ENCODE results near the gene DEXI.
"Not testable (repeated sequence)": the region's sequence is repeated elsewhere in the genome, so short reads cannot be mapped to it uniquely, and the experiment has no call there.

The DEXI gene

GRCh38 chr16:10932959-10933710 lies 9.1 kb downstream of the DEXI start:
- Mint-ChIP-seq H3K27ac (peak overlapping the region; percentile 55), H3K27me3 (ENCODE audit: low read depth) (no peaks in the 10 kb centered on the region), H3K9me3 (no peaks in the 10 kb centered on the region), H3K4me1 (ENCODE audit: low read depth) (peaks cover 27% of the 10 kb centered on the region), H3K36me3 (ENCODE audit: low read depth) (peaks cover 33% of the 10 kb centered on the region), H3K4me3 (no peak overlapping the region)
- DNase-seq (ENCODE audit: low spot score): no peak

- Mint-ChIP-seq H3K27ac (no peak overlapping the region), H3K27me3 (ENCODE audit: low read depth) (no peaks in the 10 kb centered on the region), H3K4me1 (ENCODE audit: low read depth) (peaks cover 18% of the 10 kb centered on the region), H3K36me3 (ENCODE audit: low read depth) (peaks cover 31% of the 10 kb centered on the region), H3K4me3 (no peak overlapping the region), H3K9me3 (no peaks in the 10 kb centered on the region)
- DNase-seq (ENCODE audit: low spot score): no peak
Observed at GRCh38 chr16:10931977-10932632, 10.2 kb downstream of the DEXI start.

DNA sequence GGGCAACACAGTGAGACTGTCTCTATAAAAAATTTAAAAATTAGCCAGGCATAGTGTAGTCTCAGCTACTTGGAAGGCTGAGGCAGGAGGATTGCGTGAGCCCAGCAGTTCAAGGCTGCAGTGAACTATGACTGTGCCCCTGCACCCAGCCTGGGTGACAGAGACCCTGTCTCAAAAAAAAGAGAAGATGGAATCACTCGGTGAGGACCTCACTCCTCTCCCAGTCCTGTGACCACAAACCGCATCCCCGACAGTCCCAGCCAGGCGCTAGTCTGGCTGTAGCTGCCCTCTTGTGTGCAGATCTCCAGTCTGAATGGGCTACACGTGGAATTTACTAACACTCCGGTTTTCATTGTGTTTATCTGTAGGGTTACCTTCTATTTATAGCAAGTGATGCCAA lies 11.1 kb downstream of the DEXI start:
- Mint-ChIP-seq H3K27me3 (ENCODE audit: low read depth) (no peaks in the 10 kb centered on the region), H3K27ac (no peak overlapping the region), H3K9me3 (no peaks in the 10 kb centered on the region)

GRCh38 chr16:10930755-10931093 lies 11.5 kb downstream of the DEXI start:
- peaks cover 10% of the 10 kb centered on the region for H3K4me1 Mint-ChIP-seq (ENCODE audit: low read depth)
- H3K27me3 Mint-ChIP-seq (ENCODE audit: low read depth): no peaks in the 10 kb centered on the region
- no peak overlapping the region for H3K4me3 Mint-ChIP-seq
- H3K9me3 Mint-ChIP-seq: no peaks in the 10 kb centered on the region
- H3K36me3 Mint-ChIP-seq (ENCODE audit: low read depth): peaks cover 23% of the 10 kb centered on the region
- H3K27ac Mint-ChIP-seq: no peak overlapping the region
- no peak for DNase-seq (ENCODE audit: low spot score)

More for the DNA sequence above, 11.1 kb downstream of the DEXI start:
- no peak for DNase-seq (ENCODE audit: low spot score)
- H3K4me3 Mint-ChIP-seq: no peak overlapping the region
- H3K36me3 Mint-ChIP-seq (ENCODE audit: low read depth): peaks cover 27% of the 10 kb centered on the region
- H3K4me1 Mint-ChIP-seq (ENCODE audit: low read depth): peaks cover 10% of the 10 kb centered on the region

DNA sequence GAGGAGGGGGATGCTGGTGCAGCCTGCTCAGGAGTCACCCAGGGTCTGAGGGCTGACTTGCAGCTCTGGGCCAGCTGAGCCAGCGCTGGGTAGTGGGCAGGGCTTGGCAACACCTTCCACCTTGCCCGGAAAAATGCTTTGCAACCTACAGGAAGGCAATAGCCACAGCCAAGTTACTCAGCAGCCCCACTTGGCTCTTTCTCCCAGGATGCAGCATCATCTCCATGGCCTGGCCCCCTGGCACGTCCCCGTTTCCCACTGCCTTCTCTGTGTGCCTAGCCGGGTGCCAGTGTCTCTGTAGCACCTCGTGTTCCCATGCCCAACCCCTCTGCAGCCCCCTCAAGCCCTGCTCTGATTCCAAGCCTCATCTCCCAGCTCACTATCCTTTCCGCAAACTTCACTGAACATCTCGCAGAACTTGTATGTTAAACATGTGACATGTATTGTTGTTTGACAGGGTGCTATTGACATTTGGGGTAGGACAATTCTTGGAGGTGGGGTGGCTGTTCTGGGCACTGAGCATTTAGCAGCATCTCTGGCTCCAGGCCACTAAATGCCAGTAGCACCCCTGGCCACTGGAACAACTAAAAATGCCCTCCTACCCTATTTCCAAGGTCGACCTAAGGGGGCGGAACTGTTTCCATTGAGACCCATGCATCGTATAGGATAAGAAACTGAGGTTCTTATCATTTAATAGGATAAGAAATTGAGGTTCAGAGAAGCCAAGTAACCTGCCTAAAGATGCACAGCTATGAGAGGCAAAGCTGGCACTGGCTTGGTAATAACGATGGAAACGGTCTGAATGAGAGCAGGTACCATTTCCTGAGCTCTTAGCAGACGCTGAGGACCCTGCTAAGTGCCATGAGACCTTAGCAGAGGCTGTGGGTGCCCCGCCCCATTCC lies 12.2 kb downstream of the DEXI start:
- Mint-ChIP-seq H3K27me3 (ENCODE audit: low read depth) (no peaks in the 10 kb centered on the region), H3K36me3 (ENCODE audit: low read depth) (peaks cover 20% of the 10 kb centered on the region), H3K27ac (no peak overlapping the region), H3K9me3 (no peaks in the 10 kb centered on the region), H3K4me3 (no peak overlapping the region), H3K4me1 (ENCODE audit: low read depth) (peaks cover 7% of the 10 kb centered on the region)
- DNase-seq (ENCODE audit: low spot score): no peak

GRCh38 chr16:10929097-10929496 lies 13.2 kb downstream of the DEXI start:
- peaks cover 24% of the 10 kb centered on the region for H3K36me3 Mint-ChIP-seq (ENCODE audit: low read depth)
- not testable (repeated sequence) for H3K9me3 Mint-ChIP-seq

GRCh38 chr16:10927497-10928112 lies 14.7 kb downstream of the DEXI start:
- no peak overlapping the region for H3K4me3 Mint-ChIP-seq
- no peak overlapping the region for H3K27ac Mint-ChIP-seq
- no peaks in the 10 kb centered on the region for H3K27me3 Mint-ChIP-seq (ENCODE audit: low read depth)

More at GRCh38 chr16:10929097-10929496, 13.2 kb downstream of the DEXI start:
- H3K27ac Mint-ChIP-seq; H3K4me1 Mint-ChIP-seq (ENCODE audit: low read depth); H3K4me3 Mint-ChIP-seq; H3K27me3 Mint-ChIP-seq (ENCODE audit: low read depth); DNase-seq (ENCODE audit: low spot score): not testable (repeated sequence)

GRCh38 chr16:10926867-10927266 lies 15.4 kb downstream of the DEXI start:
- Mint-ChIP-seq H3K4me1 (ENCODE audit: low read depth) (peaks cover 1% of the 10 kb centered on the region), H3K9me3 (no peaks in the 10 kb centered on the region), H3K27me3 (ENCODE audit: low read depth) (no peaks in the 10 kb centered on the region), H3K36me3 (ENCODE audit: low read depth) (peaks cover 19% of the 10 kb centered on the region), H3K27ac (no peak overlapping the region), H3K4me3 (no peak overlapping the region)
- DNase-seq (ENCODE audit: low spot score): no peak

More at GRCh38 chr16:10927497-10928112, 14.7 kb downstream of the DEXI start:
- no peaks in the 10 kb centered on the region for H3K9me3 Mint-ChIP-seq
- H3K36me3 Mint-ChIP-seq (ENCODE audit: low read depth): peaks cover 19% of the 10 kb centered on the region
- H3K4me1 Mint-ChIP-seq (ENCODE audit: low read depth): peaks cover 1% of the 10 kb centered on the region
- DNase-seq (ENCODE audit: low spot score): no peak

GRCh38 chr16:10926094-10926493 lies 16.2 kb downstream of the DEXI start:
- Mint-ChIP-seq H3K4me1 (ENCODE audit: low read depth) (peaks cover 1% of the 10 kb centered on the region), H3K36me3 (ENCODE audit: low read depth) (peaks cover 16% of the 10 kb centered on the region), H3K9me3 (no peaks in the 10 kb centered on the region), H3K27me3 (ENCODE audit: low read depth) (no peaks in the 10 kb centered on the region), H3K4me3 (no peak overlapping the region), H3K27ac (no peak overlapping the region)
- DNase-seq (ENCODE audit: low spot score): no peak

GRCh38 chr16:10925285-10925684 lies 17.0 kb downstream of the DEXI start:
- H3K36me3 Mint-ChIP-seq (ENCODE audit: low read depth): peaks cover 16% of the 10 kb centered on the region

GRCh38 chr16:10923650-10924214 lies 18.5 kb downstream of the DEXI start:
- no peak overlapping the region for H3K4me3 Mint-ChIP-seq
- no peak overlapping the region for H3K27ac Mint-ChIP-seq
- peaks cover 2% of the 10 kb centered on the region for H3K4me1 Mint-ChIP-seq (ENCODE audit: low read depth)
- no peaks in the 10 kb centered on the region for H3K27me3 Mint-ChIP-seq (ENCODE audit: low read depth)
- no peaks in the 10 kb centered on the region for H3K9me3 Mint-ChIP-seq
- H3K36me3 Mint-ChIP-seq (ENCODE audit: low read depth): peaks cover 16% of the 10 kb centered on the region
- no peak for DNase-seq (ENCODE audit: low spot score)

More at GRCh38 chr16:10925285-10925684, 17.0 kb downstream of the DEXI start:
- H3K9me3 Mint-ChIP-seq; DNase-seq (ENCODE audit: low spot score); H3K4me3 Mint-ChIP-seq; H3K4me1 Mint-ChIP-seq (ENCODE audit: low read depth); H3K27me3 Mint-ChIP-seq (ENCODE audit: low read depth): not testable (repeated sequence)
- H3K27ac Mint-ChIP-seq: peak overlapping the region; percentile 15

- Mint-ChIP-seq H3K27me3 (ENCODE audit: low read depth) (no peaks in the 10 kb centered on the region), H3K36me3 (ENCODE audit: low read depth) (peaks cover 17% of the 10 kb centered on the region), H3K27ac (no peak overlapping the region), H3K4me3 (no peak overlapping the region), H3K9me3 (no peaks in the 10 kb centered on the region), H3K4me1 (ENCODE audit: low read depth) (peaks cover 6% of the 10 kb centered on the region)
- no peak for DNase-seq (ENCODE audit: low spot score)
Observed at GRCh38 chr16:10923146-10923649, 19.1 kb downstream of the DEXI start.

Measured in T-helper 2 cell treated with Interferon-gamma antibody and Interleukin-4, amounts not matched to agents 5 μg/mL and 100 μg/mL, for 36 hours (primary cell).